GM12878 (cell line): Measurements from ENCODE around the gene BCAS4. TPM values are rescaled to one million over a fixed set of nuclear protein-coding genes. Genes with fewer than 3 reads are reported as not detected.

Source experiments
- ATAC-seq: fragments of 200-7000 bp; cut with Tn5 transposase; 3 replicates; pipeline ENCODE4 v1.9.1; 2020; ENCODE audit warnings: mild to moderate bottlenecking, moderate library complexity
- BruUV-seq: library from RNA; stranded (reverse); fragments of 400-500 nt; replicated peaks from 2 replicates; lab custom pipeline; 2021; lab: Mats Ljungman, UMichigan
- CTCF ChIA-PET: fragments of 300-600 bp; sonication (Branson Sonifier 250); formaldehyde crosslinking; extraction: SDS; loops from one replicate; lab custom pipeline; 2021; ENCODE audit warnings: inconsistent platforms; lab: Yijun Ruan, JAX
- POLR2A ChIA-PET: fragments of 350-600 bp; formaldehyde crosslinking; extraction: SDS; loops from one replicate; lab custom pipeline; 2021; ENCODE audit warnings: inconsistent platforms; lab: Charles Lee
- RAD21 ChIA-PET: fragments of 300-600 bp; sonication (Branson Sonifier 250); formaldehyde crosslinking; loops from one replicate; lab custom pipeline; 2023; ENCODE audit warnings: antibody characterized with exemption; ENCODE audit not compliant: unreplicated experiment; lab: Charles Lee
- SMC1A ChIA-PET: fragments of 300-600 bp; sonication (Branson Sonifier 250); formaldehyde crosslinking; loops from one replicate; lab custom pipeline; 2023; ENCODE audit not compliant: unreplicated experiment, uncharacterized antibody; lab: Charles Lee
- DNase-seq: peaks from one replicate; pipeline ENCODE4 v3.0.0-alpha.2; 2011; ENCODE audit warnings: low read depth, low spot score
- FAIRE-seq: peaks from 3 replicates; lab custom pipeline; 2011; peaks lifted over from hg19 to GRCh38; lab: Jason Lieb, UNC
- H2AFZ ChIP-seq: 2 replicates; pipeline ENCODE4 v1.6.0; 2011; ENCODE audit warnings: low read depth, low read length, control low read depth; ENCODE audit not compliant: control insufficient read depth
- H3K27ac ChIP-seq: 2 replicates; pipeline ENCODE4 v1.5.1; 2011; ENCODE audit warnings: control low read depth; ENCODE audit not compliant: control insufficient read depth, insufficient read depth
- H3K27me3 ChIP-seq, 2 experiments: replicated peaks in 1 of 2; 2 replicates each; pipeline versions ENCODE4 v1.6.0 to v1.6.1; 2011; ENCODE audit warnings: low read length in 1 of 2; ENCODE audit not compliant: control insufficient read depth in 2 of 2, insufficient read depth in 2 of 2
- H3K36me3 ChIP-seq, 2 experiments: 2 replicates each; pipeline ENCODE4 v1.5.1; 2011; ENCODE audit warnings: low read length in 1 of 2; ENCODE audit not compliant: control insufficient read depth in 2 of 2, insufficient read depth in 2 of 2
- H3K4me1 ChIP-seq: 2 replicates; pipeline ENCODE4 v1.6.1; 2011; ENCODE audit warnings: mild to moderate bottlenecking, low read length, moderate library complexity, mixed read lengths; ENCODE audit not compliant: control insufficient read depth, insufficient read depth
- H3K4me2 ChIP-seq: 2 replicates; pipeline ENCODE4 v1.6.0; 2011; ENCODE audit warnings: control low read depth; ENCODE audit not compliant: control insufficient read depth, insufficient read depth
- H3K4me3 ChIP-seq: fragments of 200-600 bp; sonication (generic); 2 replicates; pipeline ENCODE4 v1.5.1; 2016
- H3K79me2 ChIP-seq: 2 replicates; pipeline ENCODE4 v1.6.0; 2011; ENCODE audit warnings: low read length; ENCODE audit not compliant: control insufficient read depth, insufficient read depth
- H3K9ac ChIP-seq: 2 replicates; pipeline ENCODE4 v1.8.0; 2011; ENCODE audit warnings: low read length, control low read depth, mixed read lengths; ENCODE audit not compliant: control insufficient read depth, insufficient read depth
- H3K9me3 ChIP-seq: replicated peaks from 3 replicates; pipeline ENCODE4 v1.5.1; 2011; ENCODE audit warnings: mild to moderate bottlenecking, low read length; ENCODE audit not compliant: control insufficient read depth, insufficient read depth
- H4K20me1 ChIP-seq: 2 replicates; pipeline ENCODE4 v1.6.0; 2011; ENCODE audit not compliant: control insufficient read depth, insufficient read depth
- BRCA1 ChIP-seq: IDR thresholded peaks from 2 replicates; pipeline ENCODE4 v1.6.1; 2011; ENCODE audit warnings: low read depth, low read length, improper control_type of control experiment
- CHD2 ChIP-seq: IDR thresholded peaks from 2 replicates; pipeline ENCODE4 v1.6.1; 2011; ENCODE audit warnings: low read depth, low read length, improper control_type of control experiment, borderline replicate concordance
- KDM1A ChIP-seq: fragments of 200-600 bp; sonication (generic); IDR thresholded peaks from 2 replicates; pipeline ENCODE4 v1.6.1; 2016; ENCODE audit warnings: borderline replicate concordance
- KLF5 ChIP-seq: fragments of 450-650 bp; IDR thresholded peaks from 2 replicates; pipeline ENCODE4 v1.6.1; 2014; ENCODE audit warnings: mild to moderate bottlenecking; ENCODE audit not compliant: partially characterized antibody
- SMAD5 ChIP-seq: IDR thresholded peaks from 2 replicates; pipeline ENCODE4 v1.6.1; 2016; ENCODE audit warnings: antibody characterized with exemption, low read depth
- SMARCA5 ChIP-seq: fragments of 450-650 bp; IDR thresholded peaks from 2 replicates; pipeline ENCODE4 v1.6.1; 2017; ENCODE audit warnings: mild to moderate bottlenecking
- TARDBP ChIP-seq: IDR thresholded peaks from 2 replicates; pipeline ENCODE4 v1.6.1; 2016; ENCODE audit warnings: borderline replicate concordance
- ZNF217 ChIP-seq: fragments of 450-650 bp; IDR thresholded peaks from 2 replicates; pipeline ENCODE4 v1.6.1; 2017; ENCODE audit warnings: antibody characterized with exemption, mild to moderate bottlenecking
- WGBS: methylation state at CpG from one replicate; pipeline ENCODE4 v1.1.6; 2016; ENCODE audit warnings: low lambda C conversion rate; ENCODE audit not compliant: insufficient replicate concordance, insufficient coverage; ENCODE audit errors: missing lambda C conversion rate; 5-methylcytosine and 5-hydroxymethylcytosine counted together
- in situ Hi-C: fragments of 300-500 bp; cut with MboI; formaldehyde crosslinking; loops from 9 replicates; pipeline ENCODE4 v1.14.3; 2018; ENCODE audit warnings: mixed read lengths
- intact Hi-C: fragments of 100-400 bp; cut with micrococcal nuclease; formaldehyde crosslinking; loops from one replicate; pipeline ENCODE4 v1.14.2; 2022; ENCODE audit not compliant: unreplicated experiment
- polyA plus RNA-seq, 11 experiments: library from polyadenylated mRNA; depleted of rRNA in 4 of 11; unstranded in 6 of 11; stranded (reverse) in 5 of 11; fragments of >200 nt; fragmentation: Nextera tagmentation in 4 of 11; fragmentation: Illumina TruSeq in 1 of 11; extraction: Ambion mirVana in 4 of 11; extraction: Trizol in 1 of 11; gene quantifications; 1 replicate in 1 of 11; 2 replicates in 10 of 11; pipeline versions ENCODE4 v1.2.1 to v1.2.3, GENCODE V29; 2011 to 2016; ENCODE audit warnings: inconsistent platforms in 2 of 11, missing spikeins in 2 of 11, low read depth in 1 of 11
- total RNA-seq, 4 experiments: library from RNA; depleted of rRNA in 3 of 4; stranded (reverse); fragments of >200 nt in 3 of 4; fragmentation: Illumina TruSeq in 1 of 4; extraction: Trizol in 1 of 4; gene quantifications; 2 replicates each; pipeline versions ENCODE4 v1.2.1 to v1.2.3, GENCODE V29; 2013 to 2021

The BCAS4 gene
- total and polyA plus RNA-seq, 10 of the 15 experiments (the other 5 are each of a cell fraction or from before 2014, with no cell fraction given) = 14.8 to 214 (median 65.3) TPM

DNA sequence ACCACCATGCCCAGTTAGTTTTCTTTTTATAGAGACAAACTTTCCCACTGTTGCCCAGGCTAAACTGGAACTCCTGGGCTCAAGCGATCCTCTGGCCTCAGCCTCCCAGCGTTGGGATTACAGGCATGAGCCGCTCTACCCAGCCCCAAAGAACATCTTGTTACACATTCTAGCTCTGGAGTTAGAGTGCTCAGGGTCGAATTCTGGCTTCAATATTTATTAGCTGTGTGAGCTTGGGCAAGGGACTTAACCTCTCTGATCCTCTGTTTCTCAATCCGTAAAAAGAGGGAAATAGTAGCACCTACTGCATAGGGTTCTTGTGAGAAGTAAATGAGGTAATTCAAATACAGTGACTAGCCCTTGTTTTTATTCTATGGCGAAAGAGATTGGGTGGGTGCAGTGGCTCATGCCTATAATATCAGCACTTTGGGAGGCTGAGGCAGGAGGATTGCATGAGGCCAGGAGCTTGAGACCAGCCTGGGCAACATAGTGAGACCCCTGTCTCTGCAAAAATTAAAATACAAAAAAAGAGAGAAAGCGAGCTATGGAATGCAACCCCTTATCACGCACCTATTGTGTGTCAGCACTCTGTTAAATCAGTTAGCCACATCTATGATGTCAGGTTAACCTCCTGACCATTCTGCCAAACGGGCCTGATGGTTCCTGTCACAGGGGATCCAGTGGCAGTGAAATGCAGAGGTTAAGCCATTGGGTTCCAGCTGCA lies 19.7 kb downstream of the BCAS4 start:
- no peak for DNase-seq
- CTCF ChIA-PET = interaction anchor here (1.2 to 2.3 kb wide), 3 partner anchors 10 to 117 kb away, joined by 3 to 15 read pairs (median 5); partner anchors contain the start of genes ADNP and BCAS4

More for the DNA sequence above, 19.7 kb downstream of the BCAS4 start:
- SMC1A ChIA-PET = interaction anchor here (0.9 to 8.3 kb wide), 2 partner anchors 18 to 115 kb away, joined by 4 to 119 read pairs; partner anchors contain the start of gene BCAS4
- in situ Hi-C loops (loop anchor here (10.0 to 25.0 kb wide), 2 partner anchors 590 to 1373 kb away; partner anchors contain the start of gene ZFP64), intact Hi-C loops (loop anchor here (1.0 kb wide), 1 partner anchor 19 kb away; the partner anchor contains the start of gene BCAS4)
- Histone ChIP-seq H3K36me3 (peaks cover 1 to 2% of the 10 kb centered on the region in 2 experiments; a peak in 1 of 4 replicates), H4K20me1 (no peaks in the 10 kb centered on the region), H3K4me3 (peak overlapping the region; percentile 53; the same call in 1 of the 2 replicates), H3K27me3 (no peaks in the 10 kb centered on the region), H2AFZ (peak overlapping the region; percentile 30; the same call in 1 of the 2 replicates), H3K4me1 (peaks cover 88% of the 10 kb centered on the region), H3K9ac (peak overlapping the region; percentile 58; the same call in 1 of the 2 replicates), H3K27ac (peak overlapping the region; percentile 95), H3K4me2 (peak overlapping the region; percentile 82), H3K9me3 (no peaks in the 10 kb centered on the region; the same call in 2 of the 3 replicates), H3K79me2 (peaks cover 79% of the 10 kb centered on the region)
- RAD21 ChIA-PET = interaction anchor here (1.1 to 11.4 kb wide), 4 partner anchors 9 to 117 kb away, joined by 3 to 141 read pairs (median 5); partner anchors contain the start of genes ADNP and BCAS4
- TF ChIP-seq ZNF217 = peak; percentile 77
- TF ChIP-seq KLF5 = no peak
- TF ChIP-seq BRCA1 = no peak
- TF ChIP-seq SMARCA5 = peak; percentile 55; the same call in 1 of the 2 replicates
- TF ChIP-seq SMAD5 = no peak
- TF ChIP-seq CHD2 = no peak
- peak; percentile 80; the same call in 1 of the 2 replicates for TF ChIP-seq KDM1A
- no peak for TF ChIP-seq TARDBP
- WGBS = 78% methylated on average over 9 of the region's 9 CpGs
- no peak for ATAC-seq
- no TSS peak for BruUV-seq
- peak; percentile 83 for FAIRE-seq
- POLR2A ChIA-PET = interaction anchor here (1.1 to 4.0 kb wide), 6 partner anchors 13 to 143 kb away, joined by 3 to 26 read pairs (median 8); partner anchors contain the start of gene BCAS4
